GM23248 (cell line): ENCODE data around the gene CDNF.

Source experiments
- EZH2 ChIP-seq: fragments of 200-600 bp; sonication (generic); IDR thresholded peaks from 2 replicates; pipeline ENCODE4 v1.6.1; 2018; ENCODE audit warnings: antibody characterized with exemption, mild to moderate bottlenecking; ENCODE audit not compliant: insufficient read depth, poor library complexity, severe bottlenecking
- EZH2phosphoT487 ChIP-seq: fragments of 200-600 bp; sonication (generic); IDR thresholded peaks from 2 replicates; pipeline ENCODE4 v1.6.1; 2018; ENCODE audit warnings: antibody characterized with exemption, moderate library complexity, mild to moderate bottlenecking, low read depth; ENCODE audit not compliant: insufficient read depth

DNA sequence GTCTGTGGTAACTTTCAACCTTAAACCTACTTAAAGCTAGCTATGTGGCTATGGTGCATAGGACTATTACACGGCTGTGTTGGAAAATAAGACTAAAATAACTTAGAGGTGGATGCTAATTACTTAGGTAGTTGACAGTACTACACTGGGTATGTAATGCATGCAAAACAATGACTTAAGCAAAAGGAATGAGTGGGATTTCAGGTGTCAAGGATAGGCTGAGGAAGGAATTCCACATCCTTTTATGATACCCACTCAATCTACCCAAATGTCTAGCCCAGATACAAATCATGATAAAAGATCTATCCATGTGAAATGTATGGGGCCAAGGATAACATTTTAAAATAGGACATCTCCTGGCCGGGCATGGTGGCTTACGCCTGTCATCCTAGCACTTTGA is 13.9 kb downstream of the CDNF start:
- TF ChIP-seq EZH2 (no peak), EZH2phosphoT487 (no peak)
